Measurements from ENCODE around the gene DMRTC2.

- TF ChIP-seq ZBTB33 (IDR thresholded peaks at IDR 0.05; ENCODE audit: extremely low read depth, insufficient replicate concordance, low read length) = no peak
- no peak for TF ChIP-seq EGR1 (IDR thresholded peaks at IDR 0.05; ENCODE audit: low read depth)
- TF ChIP-seq YY1 (IDR thresholded peaks at IDR 0.05; ENCODE audit: extremely low read depth, insufficient replicate concordance, low read depth, low read length) = no peak
- TF ChIP-seq CTCF (IDR thresholded peaks at IDR 0.05 in 2 of 3, conservative IDR thresholded peaks at IDR 0.05 in 1 of 3; ENCODE audit: borderline replicate concordance in 1 of 3, insufficient read depth in 1 of 3, low read depth in 2 of 3, low read length in 2 of 3) = no peak
- TF ChIP-seq EZH2 (IDR thresholded peaks at IDR 0.05) = no peak
- no peak for TF ChIP-seq MAX (IDR thresholded peaks at IDR 0.05)
- TF ChIP-seq CBX3 (IDR thresholded peaks at IDR 0.05; ENCODE audit: low read depth) = no peak
- no peak for TF ChIP-seq POLR2A (IDR thresholded peaks at IDR 0.05; ENCODE audit: borderline replicate concordance, extremely low read depth, insufficient read depth, insufficient read length)
- no peak for TF ChIP-seq RAD21 (IDR thresholded peaks at IDR 0.05; ENCODE audit: low read depth)
- TF ChIP-seq REST (IDR thresholded peaks at IDR 0.05; ENCODE audit: low read depth) = no peak
- no peak for TF ChIP-seq POLR2AphosphoS5 (IDR thresholded peaks at IDR 0.05; ENCODE audit: low read depth, low read length)
- TF ChIP-seq ZNF274 (IDR thresholded peaks at IDR 0.05; ENCODE audit: low read depth, low read length) = no peak
- TF ChIP-seq EZH2phosphoT487 (IDR thresholded peaks at IDR 0.05; ENCODE audit: borderline replicate concordance) = no peak
- no peak for TF ChIP-seq ZFX (IDR thresholded peaks at IDR 0.05)
Measured at GRCh38 chr19:41890936-41891335, 46.1 kb downstream of the DMRTC2 start.

Data from HCT116 (cell line).